GM12801 (cell line): ENCODE data around the gene CGB2.

ENCODE experiments used
- TF ChIP-seq, protein P1 (sequence below): IDR thresholded peaks from one replicate; pipeline ENCODE4 v1.5.1; 2011; ENCODE audit warnings: control low read depth; ENCODE audit not compliant: insufficient read length; ENCODE audit errors: extremely low read depth

CGB2 gene

DNA sequence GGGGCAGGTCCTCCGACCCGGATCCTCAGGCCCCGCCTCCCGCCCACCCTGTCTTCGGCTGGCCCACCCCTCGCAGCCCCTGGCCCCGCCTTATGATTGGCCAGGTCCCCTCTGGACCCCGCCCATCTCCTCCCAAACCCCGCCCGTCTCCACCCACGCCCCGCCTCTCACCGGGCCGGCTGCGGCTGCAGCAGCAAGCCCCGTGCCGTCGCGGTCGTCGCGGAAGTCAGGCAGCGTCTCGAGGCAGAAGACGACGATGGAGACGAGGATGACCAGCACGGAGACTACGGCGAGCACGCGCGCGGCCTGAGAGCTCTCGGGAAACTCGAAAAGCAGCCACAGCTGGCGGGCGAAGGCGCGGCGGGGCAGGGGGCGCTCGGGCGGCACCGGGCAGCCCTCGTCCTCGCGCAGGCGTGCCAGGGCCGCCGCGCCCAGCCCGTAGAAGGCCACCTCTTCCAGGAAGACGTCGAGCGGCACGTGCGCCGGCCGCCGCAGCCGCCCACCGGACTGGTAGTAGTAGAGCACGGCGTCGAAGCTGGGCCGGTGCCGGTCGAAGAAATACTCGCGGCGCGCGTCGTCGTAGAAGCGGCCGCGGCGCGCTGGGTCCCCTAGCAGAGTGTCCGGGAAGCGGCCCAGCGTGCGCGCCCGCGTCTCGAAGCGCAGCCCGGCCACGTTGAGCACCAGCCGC is 40.3 kb downstream of the CGB2 start:
- TF ChIP-seq, protein P1, sequence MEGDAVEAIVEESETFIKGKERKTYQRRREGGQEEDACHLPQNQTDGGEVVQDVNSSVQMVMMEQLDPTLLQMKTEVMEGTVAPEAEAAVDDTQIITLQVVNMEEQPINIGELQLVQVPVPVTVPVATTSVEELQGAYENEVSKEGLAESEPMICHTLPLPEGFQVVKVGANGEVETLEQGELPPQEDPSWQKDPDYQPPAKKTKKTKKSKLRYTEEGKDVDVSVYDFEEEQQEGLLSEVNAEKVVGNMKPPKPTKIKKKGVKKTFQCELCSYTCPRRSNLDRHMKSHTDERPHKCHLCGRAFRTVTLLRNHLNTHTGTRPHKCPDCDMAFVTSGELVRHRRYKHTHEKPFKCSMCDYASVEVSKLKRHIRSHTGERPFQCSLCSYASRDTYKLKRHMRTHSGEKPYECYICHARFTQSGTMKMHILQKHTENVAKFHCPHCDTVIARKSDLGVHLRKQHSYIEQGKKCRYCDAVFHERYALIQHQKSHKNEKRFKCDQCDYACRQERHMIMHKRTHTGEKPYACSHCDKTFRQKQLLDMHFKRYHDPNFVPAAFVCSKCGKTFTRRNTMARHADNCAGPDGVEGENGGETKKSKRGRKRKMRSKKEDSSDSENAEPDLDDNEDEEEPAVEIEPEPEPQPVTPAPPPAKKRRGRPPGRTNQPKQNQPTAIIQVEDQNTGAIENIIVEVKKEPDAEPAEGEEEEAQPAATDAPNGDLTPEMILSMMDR: no peak

DNA sequence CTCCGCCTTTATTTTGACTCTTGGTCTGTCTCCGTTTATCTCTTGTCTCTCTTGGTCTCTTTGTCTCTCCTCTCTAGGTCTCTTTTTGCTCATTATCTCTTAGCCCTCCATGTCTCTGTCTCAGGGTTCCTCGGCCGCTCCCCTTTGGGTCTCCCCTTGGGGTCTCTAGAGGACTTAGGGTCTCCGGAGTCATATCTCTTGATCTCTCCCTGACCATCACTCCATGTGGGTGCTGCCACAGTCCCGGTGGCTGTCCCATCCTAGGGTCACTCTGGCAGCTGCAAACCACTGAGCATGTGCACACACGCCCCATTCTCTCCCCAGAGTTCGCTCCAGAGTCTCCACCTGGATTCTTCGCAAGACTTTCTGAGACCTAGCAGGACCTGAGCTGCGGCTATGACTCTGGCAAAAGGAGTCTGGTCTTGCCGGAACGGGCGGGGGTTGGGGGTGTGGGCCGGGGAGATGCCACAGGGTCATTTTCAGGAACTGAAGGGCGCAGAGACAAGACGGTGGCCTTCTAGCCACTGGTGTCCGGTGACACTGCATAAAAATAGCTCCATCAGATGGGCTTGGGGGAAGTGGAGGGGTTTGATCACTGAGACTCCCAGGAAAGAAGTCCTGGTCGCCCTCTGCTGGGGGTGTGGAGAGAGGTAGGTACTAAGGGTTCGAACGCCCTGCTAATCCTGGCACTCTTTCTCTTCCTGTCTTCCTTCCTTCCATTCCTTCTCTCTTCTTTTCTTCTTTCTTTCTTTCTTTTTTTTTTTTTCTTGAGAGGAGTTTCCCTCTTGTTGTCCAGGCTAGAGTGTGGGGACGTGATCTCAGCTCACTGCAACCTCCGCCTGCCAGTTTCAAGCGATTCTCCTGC is 42.1 kb downstream of the CGB2 start:
- TF ChIP-seq, protein P1: no peak

DNA sequence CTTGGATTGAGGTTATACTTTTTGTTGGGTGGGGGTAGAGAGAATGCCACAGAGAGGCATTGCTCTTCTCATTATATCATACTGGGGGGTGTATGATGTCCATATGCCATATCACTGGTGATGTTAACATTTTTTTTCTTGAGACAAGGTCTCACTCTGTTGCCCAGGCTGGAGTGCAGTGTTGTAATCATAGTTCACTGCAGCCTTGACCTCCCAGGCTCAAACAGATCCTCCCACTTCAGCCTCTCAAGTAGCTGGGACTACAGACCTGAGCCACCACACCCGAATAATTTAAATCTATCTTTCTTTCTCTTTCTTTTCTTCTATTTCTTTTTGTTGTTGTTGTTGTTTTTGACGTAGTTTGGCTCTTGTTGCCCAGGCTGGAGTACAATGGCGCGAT is 48.7 kb downstream of the CGB2 start:
- TF ChIP-seq, protein P1: no peak

DNA sequence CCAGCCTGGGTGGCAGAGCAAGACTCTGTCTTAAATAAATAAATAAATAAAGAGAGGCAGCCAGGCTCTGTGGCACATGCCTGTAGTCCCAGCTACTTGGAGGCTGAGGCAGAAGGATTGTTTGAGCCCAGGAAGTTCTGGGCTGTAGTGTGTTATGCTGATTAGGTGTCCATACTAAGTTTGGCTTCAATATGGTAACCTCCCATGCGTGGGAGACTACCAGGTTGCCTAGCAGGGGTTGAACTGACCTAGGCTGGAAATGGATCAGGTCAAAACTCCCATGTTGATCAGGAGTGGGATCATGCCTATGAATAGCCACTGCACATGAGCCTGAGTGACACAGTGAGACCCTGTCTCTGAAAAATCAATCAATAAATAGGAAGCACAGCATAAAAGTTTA is 49.6 kb downstream of the CGB2 start:
- TF ChIP-seq, protein P1: no peak
